ENCODE measurements around the gene MAPKAPK3. TPM values are rescaled to one million over a fixed set of nuclear protein-coding genes. Genes with fewer than 3 reads are reported as not detected.
A peak's percentile ranks its signal among the peaks of the same experiment; 100 is the strongest.

MAPKAPK3 gene
- total and polyA plus RNA-seq, 2 experiments from 2014 or later = 40.5 to 43.1 TPM

- H3K27ac ChIP-seq = peak within 1 kb of the TSS; percentile 86
- H3K36me3 ChIP-seq (replicated peaks; ENCODE audit: insufficient read depth, low read depth) = no peaks in the 10 kb centered on the region
- no peaks in the 10 kb centered on the region for H3K9me3 ChIP-seq (ENCODE audit: low read depth)
- 1% methylated on average over 62 of the region's 75 CpGs for WGBS (ENCODE audit: low lambda C conversion rate, missing lambda C conversion rate)
- H3K79me2 ChIP-seq = peaks cover 20% of the 10 kb centered on the region
- DNase-seq (ENCODE audit: low spot score) = peak; percentile 98
- H3K4me2 ChIP-seq = peak within 1 kb of the TSS; percentile 80
- H3K27me3 ChIP-seq = no peaks in the 10 kb centered on the region
- TF ChIP-seq EZH2 (IDR thresholded peaks at IDR 0.05; ENCODE audit: borderline replicate concordance) (no peak), EZH2phosphoT487 (IDR thresholded peaks at IDR 0.05; ENCODE audit: low read depth, severe bottlenecking, unreplicated experiment) (no peak), CTCF (IDR thresholded peaks at IDR 0.05; ENCODE audit: poor library complexity) (peak; percentile 52)
- peaks cover 23% of the 10 kb centered on the region for H3K4me1 ChIP-seq (ENCODE audit: insufficient read depth)
- H4K20me1 ChIP-seq (ENCODE audit: insufficient read depth, poor library complexity, severe bottlenecking) = no peaks in the 10 kb centered on the region
- H2AFZ ChIP-seq = peak within 1 kb of the TSS; percentile 7
- H3K4me3 ChIP-seq = peak within 1 kb of the TSS; percentile 51
- H3K9me2 ChIP-seq (replicated peaks; ENCODE audit: insufficient read depth) = no peaks in the 10 kb centered on the region
Observed at GRCh38 chr3:50611464-50612233, 5.3 kb upstream of the MAPKAPK3 start, which contains the start of gene CISH. Gene CISH, minus strand, starts transcription at chr3:50611774. Its CDS starts 124 bp downstream, at chr3:50611650.

GRCh38 chr3:50612234-50612882 is 4.6 kb upstream of the MAPKAPK3 start:
- peak; percentile 38 for DNase-seq (ENCODE audit: low spot score)

More at GRCh38 chr3:50612234-50612882, 4.6 kb upstream of the MAPKAPK3 start:
- H3K27me3 ChIP-seq = no peaks in the 10 kb centered on the region
- H3K36me3 ChIP-seq (replicated peaks; ENCODE audit: insufficient read depth, low read depth) = no peaks in the 10 kb centered on the region
- H3K27ac ChIP-seq = peak overlapping the region; percentile 85
- H3K9me3 ChIP-seq (ENCODE audit: low read depth) = no peaks in the 10 kb centered on the region
- H3K4me3 ChIP-seq = peak overlapping the region; percentile 19
- no peaks in the 10 kb centered on the region for H4K20me1 ChIP-seq (ENCODE audit: insufficient read depth, poor library complexity, severe bottlenecking)
- peaks cover 23% of the 10 kb centered on the region for H3K4me1 ChIP-seq (ENCODE audit: insufficient read depth)
- peaks cover 20% of the 10 kb centered on the region for H3K79me2 ChIP-seq
- peak overlapping the region; percentile 7 for H2AFZ ChIP-seq
- no peak for TF ChIP-seq CTCF (IDR thresholded peaks at IDR 0.05; ENCODE audit: poor library complexity)
- no peak for TF ChIP-seq EZH2 (IDR thresholded peaks at IDR 0.05; ENCODE audit: borderline replicate concordance)
- no peak for TF ChIP-seq EZH2phosphoT487 (IDR thresholded peaks at IDR 0.05; ENCODE audit: low read depth, severe bottlenecking, unreplicated experiment)
- peak overlapping the region; percentile 80 for H3K4me2 ChIP-seq
- H3K9me2 ChIP-seq (replicated peaks; ENCODE audit: insufficient read depth) = no peaks in the 10 kb centered on the region
- 4% methylated on average over 27 of the region's 29 CpGs for WGBS (ENCODE audit: low lambda C conversion rate, missing lambda C conversion rate)

Data from hepatocyte (in vitro differentiated cells).